ENCODE results near the gene TICRR.
A peak's percentile ranks its signal among the peaks of the same experiment; 100 is the strongest.
"Not testable (repeated sequence)": the region's sequence is repeated elsewhere in the genome, so short reads cannot be mapped to it uniquely, and the experiment has no call there.

Gene TICRR, protein sequence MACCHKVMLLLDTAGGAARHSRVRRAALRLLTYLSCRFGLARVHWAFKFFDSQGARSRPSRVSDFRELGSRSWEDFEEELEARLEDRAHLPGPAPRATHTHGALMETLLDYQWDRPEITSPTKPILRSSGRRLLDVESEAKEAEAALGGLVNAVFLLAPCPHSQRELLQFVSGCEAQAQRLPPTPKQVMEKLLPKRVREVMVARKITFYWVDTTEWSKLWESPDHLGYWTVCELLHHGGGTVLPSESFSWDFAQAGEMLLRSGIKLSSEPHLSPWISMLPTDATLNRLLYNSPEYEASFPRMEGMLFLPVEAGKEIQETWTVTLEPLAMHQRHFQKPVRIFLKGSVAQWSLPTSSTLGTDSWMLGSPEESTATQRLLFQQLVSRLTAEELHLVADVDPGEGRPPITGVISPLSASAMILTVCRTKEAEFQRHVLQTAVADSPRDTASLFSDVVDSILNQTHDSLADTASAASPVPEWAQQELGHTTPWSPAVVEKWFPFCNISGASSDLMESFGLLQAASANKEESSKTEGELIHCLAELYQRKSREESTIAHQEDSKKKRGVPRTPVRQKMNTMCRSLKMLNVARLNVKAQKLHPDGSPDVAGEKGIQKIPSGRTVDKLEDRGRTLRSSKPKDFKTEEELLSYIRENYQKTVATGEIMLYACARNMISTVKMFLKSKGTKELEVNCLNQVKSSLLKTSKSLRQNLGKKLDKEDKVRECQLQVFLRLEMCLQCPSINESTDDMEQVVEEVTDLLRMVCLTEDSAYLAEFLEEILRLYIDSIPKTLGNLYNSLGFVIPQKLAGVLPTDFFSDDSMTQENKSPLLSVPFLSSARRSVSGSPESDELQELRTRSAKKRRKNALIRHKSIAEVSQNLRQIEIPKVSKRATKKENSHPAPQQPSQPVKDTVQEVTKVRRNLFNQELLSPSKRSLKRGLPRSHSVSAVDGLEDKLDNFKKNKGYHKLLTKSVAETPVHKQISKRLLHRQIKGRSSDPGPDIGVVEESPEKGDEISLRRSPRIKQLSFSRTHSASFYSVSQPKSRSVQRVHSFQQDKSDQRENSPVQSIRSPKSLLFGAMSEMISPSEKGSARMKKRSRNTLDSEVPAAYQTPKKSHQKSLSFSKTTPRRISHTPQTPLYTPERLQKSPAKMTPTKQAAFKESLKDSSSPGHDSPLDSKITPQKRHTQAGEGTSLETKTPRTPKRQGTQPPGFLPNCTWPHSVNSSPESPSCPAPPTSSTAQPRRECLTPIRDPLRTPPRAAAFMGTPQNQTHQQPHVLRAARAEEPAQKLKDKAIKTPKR (N-terminal part only)

DNA sequence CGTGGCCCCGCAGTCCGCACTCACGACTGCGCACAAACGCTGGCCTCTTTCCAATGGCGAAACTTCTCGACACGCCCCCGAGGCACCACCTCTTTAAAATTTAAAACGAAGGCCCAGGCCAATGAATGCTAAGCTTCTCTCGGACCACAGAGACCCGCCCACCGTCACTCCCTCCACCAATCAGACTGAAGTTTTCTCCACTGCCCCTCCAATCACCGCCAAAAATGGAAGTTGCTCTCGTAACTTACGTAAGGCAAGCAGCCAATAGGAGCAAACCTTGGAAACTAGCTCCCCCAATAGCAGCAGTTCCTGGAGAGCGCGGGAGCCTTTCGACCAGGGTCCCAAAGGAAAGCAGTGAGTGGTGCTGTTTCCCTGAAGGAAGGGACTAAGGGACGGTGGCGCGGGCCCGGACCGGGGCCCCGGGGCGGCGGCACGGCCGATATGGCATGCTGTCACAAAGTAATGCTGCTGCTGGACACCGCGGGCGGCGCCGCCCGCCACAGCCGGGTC, at the start of gene TICRR:
Gene TICRR, plus strand, starts transcription at position 324 of the 510 bp plus-strand sequence. Its CDS starts 118 bp downstream, at position 442.
- peak; percentile 88 to 93 for DNase-seq

- no peak for DNase-seq
These were observed 49.1 kb upstream of the TICRR start for GRCh38 chr15:89526181-89526580.

DNA sequence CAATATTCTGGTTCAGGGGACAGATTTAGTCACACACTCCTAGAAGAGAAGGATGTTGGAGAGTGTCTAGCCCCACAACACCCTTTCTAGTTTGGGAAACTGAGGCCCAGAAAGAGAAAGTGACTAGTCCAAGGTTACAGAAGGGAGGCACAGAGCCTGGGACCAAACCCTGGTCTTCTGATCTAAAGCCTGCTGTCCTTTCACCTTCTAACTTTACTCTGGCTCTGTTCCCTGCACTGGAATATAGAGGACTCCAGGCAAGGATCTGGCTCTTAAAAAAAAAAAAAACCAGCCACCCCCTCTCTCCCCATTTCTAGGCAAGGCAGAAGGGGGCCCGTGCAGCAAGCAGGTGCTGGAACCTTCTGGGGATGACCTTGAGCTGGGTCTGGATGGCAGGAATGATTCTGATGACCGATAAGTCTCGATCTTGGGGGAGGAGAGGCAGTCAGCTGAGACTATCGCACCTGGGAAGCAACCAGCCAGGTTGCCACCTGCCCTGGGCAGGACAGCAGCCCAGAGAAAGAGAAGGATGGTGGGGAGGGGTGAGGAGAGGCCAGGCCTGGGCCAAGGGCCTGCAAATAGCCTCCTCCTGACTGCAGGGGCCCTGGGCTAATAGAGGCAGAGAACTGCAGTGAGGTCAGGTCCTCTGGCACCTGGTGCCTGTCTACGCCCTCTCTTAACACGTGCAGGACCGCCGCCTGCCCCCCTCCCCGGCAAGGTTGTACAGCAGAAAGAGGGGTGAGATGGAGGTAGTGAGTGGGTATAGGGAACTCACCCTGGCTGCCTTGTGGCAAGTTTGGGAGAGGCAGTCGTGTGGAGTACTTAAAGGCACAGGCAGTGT, 48.4 kb upstream of the TICRR start:
- no peak for DNase-seq

DNA sequence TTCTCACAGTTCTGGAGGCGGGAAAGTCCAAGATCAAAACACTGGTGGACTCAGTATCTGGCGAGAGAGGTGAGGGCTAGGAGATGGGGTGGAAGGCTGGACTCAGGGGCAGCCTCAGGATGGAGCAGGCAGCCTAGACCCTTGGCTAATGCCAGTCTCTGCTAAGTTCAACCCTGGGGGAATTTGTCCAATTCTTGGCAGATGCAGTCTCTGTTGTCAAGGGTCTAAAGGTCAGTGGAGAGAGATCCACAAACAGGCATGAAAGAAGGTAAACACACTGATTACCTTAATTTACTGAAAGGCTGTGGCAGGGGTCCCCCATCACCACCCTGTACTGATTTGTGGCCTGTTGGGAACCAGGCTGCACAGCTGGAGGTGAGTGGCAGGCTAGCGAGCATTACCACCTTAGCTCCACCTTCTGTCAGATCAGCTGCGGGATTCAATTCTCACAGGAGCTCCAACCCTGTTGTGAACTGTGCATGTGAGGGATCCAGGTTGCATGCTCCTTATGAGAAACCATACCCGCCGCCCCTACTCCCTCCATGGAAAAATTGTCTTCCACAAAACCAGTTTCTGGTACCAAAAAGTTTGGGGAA, 46.4 kb upstream of the TICRR start:
- DNase-seq: no peak

DNA sequence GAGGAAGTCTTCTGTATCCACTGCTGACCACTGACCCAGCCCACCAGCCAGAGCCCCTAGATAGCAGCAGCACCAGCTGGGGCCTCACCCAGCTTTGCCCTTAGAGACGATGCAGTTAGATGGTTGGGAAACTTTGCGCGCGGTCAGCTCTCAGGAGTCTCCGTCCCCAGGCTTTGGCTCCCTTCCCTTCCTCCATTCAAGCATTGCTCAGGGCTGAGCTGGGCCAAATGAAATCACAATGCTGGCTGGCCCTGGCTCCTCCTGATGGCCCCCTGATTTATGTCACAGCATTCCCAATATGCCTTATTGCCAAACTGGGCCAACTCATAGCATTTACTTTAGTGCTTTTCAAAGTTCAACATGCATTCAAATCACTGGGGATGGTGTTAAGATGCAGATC, 44.3 kb upstream of the TICRR start:
- DNase-seq: no peak

- no peak for DNase-seq
These were observed 43.3 kb upstream of the TICRR start for GRCh38 chr15:89531796-89532537.

- DNase-seq: no peak
These were observed 41.3 kb upstream of the TICRR start for GRCh38 chr15:89533861-89534544.

DNA sequence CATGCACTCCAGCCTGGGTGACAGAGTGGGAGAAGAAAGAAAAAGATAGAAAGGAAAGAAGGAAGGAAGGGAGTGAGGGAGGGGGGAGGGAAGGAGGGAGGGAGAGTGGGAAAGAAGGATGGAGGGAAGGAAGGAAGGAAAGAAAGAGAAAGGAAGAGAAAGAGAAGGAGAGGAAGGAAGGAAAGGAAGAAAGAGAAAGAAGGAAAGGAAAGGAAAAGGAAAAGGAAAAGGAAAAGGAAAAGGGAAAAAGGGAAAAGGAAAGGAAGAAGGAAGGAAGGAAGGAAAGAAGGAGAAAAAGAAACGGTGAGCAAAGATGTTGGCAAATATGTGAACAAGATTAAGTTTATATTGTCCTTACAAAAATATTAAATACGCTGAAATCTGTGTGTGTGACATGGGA, 36.2 kb upstream of the TICRR start:
- no peak for DNase-seq

- no peak for DNase-seq
These were observed 32.9 kb upstream of the TICRR start for GRCh38 chr15:89542369-89542768.

- no peak for DNase-seq
These were observed 31.9 kb upstream of the TICRR start for GRCh38 chr15:89543389-89543788.

DNA sequence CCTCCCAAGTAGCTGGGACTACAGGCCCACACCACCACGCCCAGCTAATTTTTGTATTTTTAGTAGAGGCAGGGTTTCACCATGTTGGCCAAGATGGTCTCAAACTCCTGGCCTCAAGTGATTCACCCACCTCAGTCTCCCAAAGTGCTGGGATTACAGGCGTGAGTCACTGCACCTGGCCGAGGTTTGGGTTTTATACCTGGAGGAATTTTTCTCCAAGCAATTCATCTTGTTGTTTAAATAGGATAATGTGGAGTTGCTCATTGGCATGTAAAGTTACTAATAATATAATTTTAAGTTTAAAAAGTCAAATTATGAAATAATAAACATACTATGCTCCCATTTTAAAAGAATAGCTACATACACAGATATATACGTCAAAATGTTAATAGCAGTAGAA, 26.1 kb upstream of the TICRR start:
- DNase-seq: not testable (repeated sequence)

GRCh38 chr15:89550427-89550826, 24.8 kb upstream of the TICRR start:
- DNase-seq: no peak

DNA sequence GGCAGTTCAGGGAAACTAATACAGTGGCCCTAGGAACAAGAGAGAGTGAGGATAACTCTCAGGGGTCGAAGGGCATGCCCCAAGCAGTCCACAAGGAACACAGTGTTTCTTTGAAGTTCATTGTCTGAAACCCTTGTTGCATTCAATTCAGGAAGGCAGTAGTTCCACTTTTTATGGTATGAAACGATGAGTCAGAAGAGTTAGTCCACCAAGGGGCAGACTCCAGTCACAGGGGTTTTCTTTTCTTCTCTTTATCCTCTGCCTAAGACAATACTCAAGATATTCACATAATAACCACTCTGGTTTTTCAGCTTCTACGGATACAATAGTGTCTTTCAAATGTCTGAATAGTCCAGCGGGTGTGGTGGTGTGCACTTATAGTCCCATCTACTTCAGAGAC, 23.7 kb upstream of the TICRR start:
- DNase-seq: no peak

- no peak for DNase-seq
These were observed 21.6 kb upstream of the TICRR start for GRCh38 chr15:89553632-89554031.

- no peak for DNase-seq
These were observed 21.0 kb upstream of the TICRR start for GRCh38 chr15:89554247-89554646.

DNA sequence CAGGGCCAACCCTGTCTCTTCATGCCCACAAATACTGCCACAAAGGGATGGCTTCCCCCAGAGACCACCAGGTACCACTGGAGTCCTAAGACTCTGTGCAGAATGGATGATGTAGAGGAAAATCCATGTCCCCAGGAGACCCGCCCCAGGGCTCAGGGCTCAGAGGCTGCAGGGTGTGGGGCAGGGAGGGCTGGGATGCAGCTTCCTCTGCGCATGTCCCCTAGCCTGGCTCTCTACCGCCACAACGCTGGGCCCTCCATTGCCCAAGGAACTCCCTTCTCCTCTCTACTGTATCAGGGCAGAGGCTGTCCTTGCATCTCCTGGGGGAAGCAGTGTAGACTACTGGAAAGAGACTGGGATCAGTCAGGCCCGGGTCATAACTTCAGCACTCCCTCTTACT, 19.5 kb upstream of the TICRR start:
- DNase-seq: no peak

DNA sequence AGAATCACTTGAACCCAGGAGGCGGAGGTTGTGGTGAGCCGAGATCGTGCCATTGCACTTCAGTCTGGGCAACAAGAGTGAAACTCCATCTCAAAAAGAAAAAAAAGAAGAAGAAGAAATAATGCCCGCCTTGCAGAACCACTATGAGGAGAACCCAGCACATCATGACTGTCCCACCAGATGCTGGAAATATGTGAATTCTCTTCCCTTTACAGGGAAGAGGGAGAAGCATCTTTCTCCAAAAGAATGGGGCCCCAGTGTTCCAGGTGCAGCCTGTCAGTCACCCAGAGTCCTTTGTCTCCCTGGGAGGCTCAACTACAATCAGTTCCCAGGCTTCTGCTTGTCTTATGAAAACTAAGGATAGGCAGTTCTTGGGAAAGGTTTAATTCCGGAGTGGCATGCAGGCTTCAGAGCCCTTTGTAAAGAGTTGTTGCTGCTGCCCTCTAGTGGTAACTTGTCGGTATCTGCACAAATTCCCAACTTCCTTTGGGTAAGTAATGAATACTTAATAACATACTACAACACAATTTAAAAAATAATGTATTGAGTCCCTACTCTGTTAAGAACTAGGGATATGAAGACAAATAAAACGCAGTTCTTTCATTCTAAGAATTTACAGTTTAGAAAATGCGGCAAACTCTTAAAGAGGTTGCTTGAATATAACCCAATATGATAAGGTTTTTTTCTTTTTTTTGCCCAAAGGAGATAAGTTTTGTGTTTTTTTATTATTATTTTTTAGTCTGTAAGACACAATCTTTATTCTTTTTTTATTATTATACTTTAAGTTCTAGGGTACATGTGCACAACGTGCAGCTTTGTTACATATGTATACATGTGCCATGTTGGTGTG, 18.6 kb upstream of the TICRR start:
- peak in 1 of 2 donors; percentile 40 for DNase-seq

GRCh38 chr15:89559769-89560264, 15.5 kb upstream of the TICRR start:
- no peak for DNase-seq

DNA sequence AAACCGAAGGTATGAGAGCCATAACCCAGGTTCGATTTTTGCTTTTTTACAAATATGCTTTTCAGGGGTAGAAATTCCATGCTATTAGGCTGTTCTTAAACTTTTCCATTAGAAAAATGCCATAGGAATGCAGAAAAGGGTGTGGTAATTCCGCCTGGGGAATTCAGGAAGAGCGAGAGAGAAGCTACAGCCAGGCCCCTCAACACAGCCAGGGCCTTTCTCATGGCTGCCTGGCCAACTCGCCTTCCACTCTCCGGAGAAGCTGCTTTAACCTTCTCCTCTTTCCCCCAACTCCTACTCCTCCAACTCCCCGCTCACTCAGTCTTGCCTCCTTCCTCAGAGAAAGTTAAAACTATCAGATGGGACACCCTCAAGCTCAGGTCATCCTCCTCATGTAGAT, 9.1 kb upstream of the TICRR start:
- no peak for DNase-seq

All from hippocampal formation (tissue), 2 donors.